Measurements from ENCODE around the gene TRIM65.

- TF ChIP-seq POLR2AphosphoS5 (IDR thresholded peaks at IDR 0.05; ENCODE audit: low read length) (no peak), POLR2AphosphoS2 (IDR thresholded peaks at IDR 0.05; ENCODE audit: low read depth, low read length) (no peak)
Observed at GRCh38 chr17:75891605-75892555, 4.9 kb downstream of the TRIM65 start.

Data from GM12878 (cell line).